ENCODE data around the gene UNC5CL.

UNC5CL gene, protein sequence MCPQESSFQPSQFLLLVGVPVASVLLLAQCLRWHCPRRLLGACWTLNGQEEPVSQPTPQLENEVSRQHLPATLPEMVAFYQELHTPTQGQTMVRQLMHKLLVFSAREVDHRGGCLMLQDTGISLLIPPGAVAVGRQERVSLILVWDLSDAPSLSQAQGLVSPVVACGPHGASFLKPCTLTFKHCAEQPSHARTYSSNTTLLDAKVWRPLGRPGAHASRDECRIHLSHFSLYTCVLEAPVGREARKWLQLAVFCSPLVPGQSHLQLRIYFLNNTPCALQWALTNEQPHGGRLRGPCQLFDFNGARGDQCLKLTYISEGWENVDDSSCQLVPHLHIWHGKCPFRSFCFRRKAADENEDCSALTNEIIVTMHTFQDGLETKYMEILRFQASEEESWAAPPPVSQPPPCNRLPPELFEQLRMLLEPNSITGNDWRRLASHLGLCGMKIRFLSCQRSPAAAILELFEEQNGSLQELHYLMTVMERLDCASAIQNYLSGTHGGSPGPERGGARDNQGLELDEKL

DNA sequence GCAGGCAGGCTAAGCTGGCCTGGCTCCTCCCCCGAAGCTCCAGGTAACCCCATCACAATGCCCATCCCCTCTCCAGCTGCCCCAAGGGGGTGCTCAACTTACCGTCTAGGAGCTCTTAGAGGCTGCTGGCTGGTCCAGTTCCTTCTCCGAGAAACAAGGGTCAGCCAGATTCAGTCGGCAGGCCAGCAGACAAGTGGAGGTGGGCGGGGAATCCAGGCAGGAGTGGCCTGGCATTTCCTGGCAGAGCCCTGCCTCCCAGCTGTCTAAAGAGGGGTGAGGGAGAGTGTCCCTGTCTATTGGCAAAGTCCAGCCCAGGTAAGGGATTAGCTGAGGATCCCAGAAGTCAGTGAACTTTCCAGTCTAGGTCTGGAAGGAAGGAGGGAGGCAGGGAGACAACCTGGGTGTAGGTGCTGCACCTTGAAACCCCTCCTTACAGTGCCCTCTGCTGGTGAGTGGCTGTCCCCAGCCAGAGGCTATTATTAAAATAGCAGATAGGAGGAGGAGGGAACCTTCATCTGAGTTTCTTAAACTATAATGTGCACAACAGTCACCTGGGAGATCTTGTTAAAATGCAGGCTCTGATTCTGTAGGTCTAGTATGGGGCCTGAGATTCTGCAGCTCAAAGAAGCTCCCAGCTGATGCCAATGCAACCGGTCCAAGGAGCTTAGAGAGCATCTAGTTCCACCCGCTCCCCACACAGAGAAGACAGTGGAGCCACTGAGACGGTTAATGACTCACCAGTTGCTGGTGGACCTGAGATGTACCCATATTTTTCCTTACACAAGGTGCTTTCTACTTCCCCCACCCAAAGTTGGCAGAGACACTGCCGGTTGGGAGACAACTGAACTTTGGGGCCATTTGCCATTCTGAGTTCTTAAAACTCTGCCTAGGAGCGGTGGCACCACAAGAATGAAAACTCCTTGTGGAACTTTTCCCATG lies at the start of gene UNC5CL:
Gene UNC5CL (minus strand): TSS at position 162 of the 939 bp plus-strand sequence. CDS start 4,147 bp downstream, outside the sequence.
- no peak for DNase-seq (ENCODE audit: low read depth, low spot score)

DNA sequence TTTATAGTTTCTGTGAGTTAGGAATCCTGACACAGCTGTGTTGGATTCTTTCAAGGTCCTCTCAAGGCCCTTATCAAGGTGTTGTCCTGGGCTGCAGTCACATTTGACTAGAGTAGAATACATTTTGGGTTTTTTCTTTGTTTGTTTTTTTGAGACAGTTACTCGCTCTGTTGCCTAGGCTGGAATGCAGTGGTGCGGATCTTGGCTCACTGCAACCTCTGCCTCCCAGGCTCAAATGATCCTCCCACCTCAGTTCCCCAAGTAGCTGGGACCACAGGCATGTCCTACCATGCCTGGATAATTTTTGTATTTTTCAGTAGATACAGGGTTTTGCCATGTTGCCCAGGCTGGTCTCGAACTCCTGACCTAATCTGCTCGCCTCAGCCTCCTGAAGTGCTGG lies 49.4 kb upstream of the UNC5CL start:
- no peak for DNase-seq (ENCODE audit: low read depth, low spot score)

DNA sequence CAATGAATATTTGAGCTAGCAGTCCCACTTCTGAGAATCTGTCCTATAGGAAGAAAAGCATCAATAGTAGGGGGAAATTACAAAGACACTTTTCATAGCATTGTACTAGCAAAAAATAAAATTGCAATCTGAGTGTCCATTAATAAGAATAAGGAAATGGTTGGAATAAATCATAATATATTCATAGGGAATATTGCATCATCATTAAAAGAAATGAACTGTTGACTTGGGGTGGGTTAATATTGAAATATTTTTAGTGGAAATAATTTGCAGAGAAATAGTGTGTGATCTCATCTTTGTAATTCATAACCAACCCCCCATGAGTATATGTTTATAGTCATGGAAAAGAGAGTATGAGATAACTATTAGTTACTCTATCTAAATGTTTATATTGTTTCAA lies 46.2 kb upstream of the UNC5CL start:
- no peak for DNase-seq (ENCODE audit: low read depth, low spot score)

DNA sequence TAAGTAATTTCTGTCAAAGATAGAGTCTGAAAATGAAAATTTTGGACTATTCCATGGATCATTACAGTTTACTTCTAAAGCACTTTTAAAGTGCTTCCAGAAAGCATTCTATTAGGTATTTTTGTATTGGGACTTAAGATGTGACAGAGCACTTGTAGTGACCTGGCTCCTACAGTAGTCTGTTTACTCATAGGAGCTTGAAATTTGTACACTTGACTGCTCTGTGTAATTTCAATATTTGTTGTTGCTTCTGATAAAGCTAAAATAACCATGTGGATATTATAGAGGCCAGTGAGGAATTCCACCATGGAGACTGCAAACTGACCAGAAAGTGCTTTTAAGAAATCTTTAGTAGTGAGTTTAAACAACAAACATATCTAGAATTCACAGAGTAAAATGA lies 44.1 kb upstream of the UNC5CL start:
- no peak for DNase-seq (ENCODE audit: low read depth, low spot score)

DNA sequence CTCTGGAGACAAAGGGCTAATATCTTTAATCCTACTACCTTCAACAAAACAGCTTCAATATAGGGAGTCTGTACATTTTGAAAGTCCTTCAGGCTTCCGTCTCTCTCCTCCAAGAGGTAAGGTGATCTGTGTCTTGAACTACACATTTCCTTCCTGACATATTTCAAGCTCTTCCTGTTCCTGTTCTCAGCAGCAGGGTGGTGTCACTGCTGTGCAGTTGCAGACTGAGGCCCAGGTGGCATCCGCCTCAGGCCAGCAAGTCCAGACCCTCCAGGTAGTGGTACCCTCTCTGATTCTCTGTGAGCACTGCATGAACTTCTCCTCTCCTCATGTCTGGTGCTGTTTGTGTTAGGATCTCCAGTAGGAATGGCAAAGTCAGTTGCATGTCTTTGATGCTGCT lies 41.6 kb upstream of the UNC5CL start:
- DNase-seq (ENCODE audit: low read depth, low spot score) = no peak

DNA sequence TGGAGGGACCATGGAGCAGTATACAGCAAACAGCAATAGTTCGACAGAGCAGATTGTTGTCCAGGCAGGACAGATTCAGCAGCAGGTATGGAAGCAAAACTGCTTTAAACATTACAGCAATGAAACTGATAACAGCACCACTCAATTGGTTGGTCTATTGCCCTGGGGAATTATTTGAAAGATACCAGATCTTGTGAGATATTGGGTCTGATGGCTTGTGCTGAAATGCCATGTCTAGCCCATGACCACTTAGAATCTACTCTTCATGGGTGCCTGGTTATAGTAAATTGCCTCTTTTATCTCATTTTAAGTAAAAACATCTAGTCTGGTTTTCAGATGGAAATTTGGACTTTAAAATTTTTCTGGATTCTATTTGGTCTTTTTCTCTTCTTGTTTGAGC lies 40.1 kb upstream of the UNC5CL start:
- DNase-seq (ENCODE audit: low read depth, low spot score) = no peak

DNA sequence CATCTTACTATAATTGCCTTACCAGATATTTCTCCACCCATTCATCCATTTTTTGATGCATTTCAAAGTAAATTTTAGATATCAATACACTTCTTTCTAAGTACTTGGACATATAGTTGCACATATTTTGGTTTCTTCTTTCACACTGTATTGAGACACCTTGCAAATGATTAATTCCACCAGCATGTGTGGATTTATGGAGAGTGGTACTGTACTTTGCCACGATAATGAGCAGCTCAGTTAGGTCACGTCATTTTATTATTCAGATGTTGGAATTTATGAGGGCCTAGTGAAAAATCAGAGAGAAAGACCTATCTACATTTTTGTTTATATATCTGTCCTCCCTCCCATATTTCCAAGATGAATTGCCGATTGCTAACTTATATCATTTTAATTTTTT lies 39.1 kb upstream of the UNC5CL start:
- no peak for DNase-seq (ENCODE audit: low read depth, low spot score)

DNA sequence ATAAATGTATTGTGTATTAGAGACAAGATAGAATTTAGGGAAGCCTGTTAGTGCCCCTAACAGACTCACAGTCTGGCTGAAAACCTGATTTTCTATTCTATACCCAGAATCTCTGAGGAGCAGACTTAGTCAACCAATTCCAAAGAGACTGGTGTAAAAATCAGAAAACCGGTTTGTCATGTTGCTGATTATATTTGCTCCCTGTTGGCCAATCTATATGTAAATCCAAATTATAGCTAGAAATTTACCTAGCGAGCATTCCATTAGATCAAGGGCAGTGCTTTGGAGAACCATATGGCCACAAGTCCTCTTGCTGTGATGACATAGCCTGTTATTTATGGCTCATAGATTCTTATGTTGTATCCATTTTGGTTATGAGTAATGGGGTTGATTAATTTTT lies 38.5 kb upstream of the UNC5CL start:
- no peak for DNase-seq (ENCODE audit: low read depth, low spot score)

DNA sequence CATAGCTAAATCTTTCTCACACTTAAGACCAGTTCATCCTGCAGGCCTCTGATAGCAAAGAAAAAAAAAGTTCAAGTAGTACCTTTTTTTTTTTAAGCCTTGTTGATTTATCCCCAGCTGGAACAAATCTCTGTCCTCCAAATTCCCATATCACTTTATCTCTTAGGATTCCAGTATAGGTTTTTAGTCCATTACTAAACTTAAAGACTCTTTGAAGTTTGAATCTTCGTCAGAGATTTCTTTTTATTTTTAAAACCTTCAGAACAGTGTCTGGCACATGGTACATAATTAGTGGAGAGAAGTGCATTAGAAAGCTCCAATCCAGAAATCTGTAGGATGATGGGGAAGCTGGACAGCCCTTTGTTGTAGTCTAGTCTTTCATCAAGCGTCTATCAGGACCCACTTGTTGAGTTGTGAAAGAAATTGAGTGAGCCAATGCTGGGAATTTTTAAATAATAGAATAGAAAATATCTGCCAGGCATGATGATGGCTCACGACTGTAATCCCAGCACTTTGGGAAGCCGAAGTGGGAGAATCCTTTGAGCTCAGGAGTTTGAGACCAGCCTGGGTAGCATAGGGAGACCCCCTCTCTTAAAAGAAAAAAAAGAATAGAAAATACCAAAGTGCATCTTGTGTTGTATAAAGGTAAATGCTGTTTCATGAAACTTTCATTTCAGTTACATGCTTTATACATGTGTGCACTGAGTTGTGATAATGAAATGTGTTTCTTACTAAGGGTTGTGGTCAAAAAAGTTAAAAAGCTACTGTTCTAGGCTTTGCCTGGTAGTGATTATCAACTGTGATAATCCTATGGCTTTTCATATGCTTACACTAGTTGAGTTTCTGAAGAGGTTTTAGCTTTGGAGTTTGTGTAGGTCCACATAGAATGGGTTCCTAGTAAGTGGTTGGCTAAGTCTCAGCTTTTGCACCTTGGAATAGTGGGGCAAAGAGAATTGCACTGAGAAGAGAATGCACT lies 36.9 kb upstream of the UNC5CL start:
- DNase-seq (ENCODE audit: low read depth, low spot score) = no peak

DNA sequence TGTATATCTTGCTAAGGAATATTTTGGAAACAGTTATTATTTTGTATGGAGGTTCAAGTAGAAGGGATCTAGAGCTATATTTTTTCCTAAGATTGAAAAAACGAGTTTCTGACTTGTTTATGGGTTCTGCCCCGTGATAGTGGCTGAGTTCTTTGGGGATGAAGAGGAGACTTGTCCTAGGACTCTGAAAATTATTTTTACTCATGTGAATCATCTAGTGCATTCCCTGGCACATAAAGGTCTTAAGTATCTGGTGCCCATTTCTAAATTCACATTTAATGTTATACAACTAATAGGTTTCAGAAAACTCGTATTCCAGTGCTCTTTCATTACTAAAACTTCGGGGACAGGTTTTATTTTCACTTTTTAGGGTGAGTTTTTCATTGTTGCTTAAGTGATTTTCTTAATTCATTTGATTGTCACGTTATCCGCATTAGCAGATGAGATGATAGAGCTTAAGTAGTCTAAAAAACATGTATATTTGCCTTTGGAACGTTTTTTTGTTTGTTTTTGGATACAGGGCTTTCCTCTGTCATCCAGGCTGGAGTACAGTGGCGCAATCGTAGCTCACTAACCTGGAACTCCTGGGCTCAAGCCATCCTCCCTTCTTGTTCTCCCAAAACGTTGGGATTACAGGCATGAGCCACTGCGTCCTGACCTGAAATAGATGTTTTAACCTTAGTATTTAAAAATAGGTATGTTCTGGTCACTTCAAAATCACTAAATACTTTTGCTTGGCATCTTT lies 35.8 kb upstream of the UNC5CL start:
- no peak for DNase-seq (ENCODE audit: low read depth, low spot score)

DNA sequence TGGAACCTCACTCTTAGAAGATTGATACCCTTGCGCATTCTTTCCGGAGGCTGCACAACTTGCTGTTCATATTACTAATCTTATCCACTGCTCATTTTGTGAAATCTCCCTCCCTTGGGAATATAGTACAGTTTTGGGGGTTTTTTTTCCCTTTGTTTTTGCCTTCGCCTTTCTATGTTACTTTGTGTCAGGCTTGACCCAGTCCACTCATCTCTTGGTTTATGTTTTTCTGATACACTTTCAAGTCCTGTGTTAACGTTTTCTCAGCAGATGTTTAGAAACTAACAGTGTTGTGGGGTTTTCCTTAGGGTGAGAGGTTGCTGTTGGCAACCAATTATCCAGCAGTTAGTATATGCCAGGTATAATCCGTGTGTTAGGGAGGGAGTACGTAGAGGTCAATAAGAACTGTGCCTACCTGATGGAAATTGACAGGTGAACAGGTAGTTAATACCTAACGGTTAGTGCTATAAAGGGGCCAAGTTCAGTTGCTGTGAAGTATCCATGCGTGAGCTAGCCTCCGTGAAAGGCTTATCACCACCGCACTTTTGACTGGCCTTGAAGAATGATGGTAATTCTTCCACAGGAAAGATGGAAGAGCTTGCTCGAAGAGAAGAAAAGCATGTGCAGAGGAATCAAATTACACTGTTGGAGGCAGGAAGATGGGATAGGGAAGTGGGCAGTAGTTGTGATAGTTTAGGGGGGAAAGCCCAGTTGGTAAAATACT lies 35.1 kb upstream of the UNC5CL start:
- no peak for DNase-seq (ENCODE audit: low read depth, low spot score)

DNA sequence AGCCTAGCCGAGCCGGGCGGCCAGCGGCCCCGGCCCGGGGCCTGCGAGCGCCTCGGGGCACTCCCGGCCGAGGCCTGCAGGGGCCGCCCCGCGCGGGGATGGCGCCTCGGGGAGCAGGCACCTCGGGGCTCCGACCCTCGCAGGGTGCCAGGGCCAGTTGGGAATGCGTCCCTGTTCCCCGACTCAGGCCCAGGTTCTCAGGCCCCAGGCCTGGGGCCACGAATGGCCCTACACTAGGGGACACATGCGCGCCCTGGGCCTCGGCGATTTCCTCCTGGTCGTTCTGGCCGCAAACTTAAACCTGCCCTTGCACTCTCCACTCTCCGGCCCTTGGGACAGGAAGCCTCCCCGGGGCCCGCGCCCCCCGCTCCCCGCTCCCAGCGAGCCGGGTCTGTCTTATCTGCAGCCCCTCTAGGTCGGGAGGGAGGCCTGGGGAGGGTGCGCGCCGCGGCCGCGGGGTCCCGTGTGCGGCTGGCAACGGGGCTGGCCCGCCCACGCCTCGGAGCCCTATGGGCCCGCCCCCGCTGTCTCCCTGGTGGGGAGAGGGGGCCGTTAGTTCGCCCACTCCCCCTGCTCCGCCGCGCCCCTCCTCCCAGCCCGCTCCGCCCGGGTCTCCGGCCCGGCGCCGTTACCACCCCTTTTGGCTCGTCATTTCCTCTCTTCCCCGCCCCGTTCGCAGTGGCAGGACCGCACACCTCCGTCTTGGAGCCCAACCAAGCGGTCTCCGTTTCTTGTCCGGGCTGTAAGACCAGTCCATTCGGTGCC lies 34.4 kb upstream of the UNC5CL start:
- DNase-seq (ENCODE audit: low read depth, low spot score) = no peak

DNA sequence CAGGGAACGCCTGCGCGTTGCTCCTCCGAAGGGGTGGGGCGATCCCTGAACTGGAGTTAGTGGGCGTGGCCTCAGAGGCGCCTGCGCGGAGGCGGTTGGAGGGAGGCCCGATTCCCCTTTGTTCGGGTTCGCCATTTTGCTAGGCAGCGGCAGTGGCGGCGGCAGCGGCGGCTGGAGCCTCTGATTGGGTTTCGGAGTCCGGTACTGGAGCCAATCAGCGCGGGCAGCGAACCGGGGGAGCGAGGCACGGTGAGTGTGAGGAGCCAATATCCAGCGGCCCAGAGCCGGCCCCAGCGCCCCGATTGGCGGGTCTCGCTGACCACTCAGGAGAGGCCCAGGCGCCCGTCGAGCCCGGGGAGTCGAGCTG lies 33.8 kb upstream of the UNC5CL start, which contains the start of gene NFYA:
Gene NFYA (plus strand): TSS at position 139 of the 367 bp plus-strand sequence. CDS start 6,116 bp downstream, outside the sequence.
- no peak for DNase-seq (ENCODE audit: low read depth, low spot score)

DNA sequence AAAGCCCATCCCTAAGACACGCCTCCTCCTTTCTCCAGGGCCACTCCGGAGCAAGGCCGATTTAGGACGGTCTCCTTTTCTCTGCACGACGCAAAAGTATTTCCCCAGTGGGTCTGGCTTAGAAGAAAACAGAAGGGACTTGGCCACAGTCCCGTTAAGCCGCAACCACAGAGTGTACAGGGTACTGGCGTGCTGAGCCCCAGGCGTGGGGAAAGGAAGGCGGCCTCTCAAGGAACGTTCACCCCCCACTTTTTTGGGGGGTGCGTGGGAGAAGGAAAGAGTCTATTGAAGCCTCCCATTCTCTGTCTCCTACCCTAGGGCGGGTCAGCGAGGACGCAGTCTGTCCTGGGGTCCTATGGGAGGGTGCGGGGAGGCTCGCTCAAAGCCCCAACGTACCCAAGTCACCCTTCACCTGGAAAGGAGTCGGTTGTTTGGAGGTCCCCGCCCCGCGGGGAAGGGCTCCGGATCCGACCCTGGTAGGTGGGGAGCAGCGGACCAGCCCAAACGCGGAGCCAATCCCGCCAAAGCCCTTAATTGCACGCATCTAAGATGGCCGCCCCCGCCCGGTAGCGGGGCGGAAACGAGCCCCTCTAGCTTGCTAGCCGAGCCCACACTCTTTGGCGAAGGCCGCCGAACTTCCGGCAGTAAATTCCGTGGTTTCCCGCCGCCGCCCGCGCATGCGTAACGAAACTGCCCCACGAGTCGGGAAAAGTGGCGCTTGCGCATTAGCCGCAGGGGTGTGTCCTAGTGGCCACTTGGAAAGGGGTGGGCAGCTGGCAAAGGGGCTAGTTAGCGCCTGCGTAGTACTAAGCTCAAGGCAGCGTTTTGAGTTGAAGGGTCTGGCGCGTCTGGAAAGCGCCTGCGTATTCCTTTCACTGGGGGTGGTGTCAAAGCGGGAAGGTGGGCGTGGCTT lies 33.2 kb upstream of the UNC5CL start, which contains the start of gene OARD1:
Gene OARD1 (minus strand): TSS at position 434 of the 913 bp plus-strand sequence. CDS start 722 bp downstream, outside the sequence.
- DNase-seq (ENCODE audit: low read depth, low spot score) = peak; percentile 100

DNA sequence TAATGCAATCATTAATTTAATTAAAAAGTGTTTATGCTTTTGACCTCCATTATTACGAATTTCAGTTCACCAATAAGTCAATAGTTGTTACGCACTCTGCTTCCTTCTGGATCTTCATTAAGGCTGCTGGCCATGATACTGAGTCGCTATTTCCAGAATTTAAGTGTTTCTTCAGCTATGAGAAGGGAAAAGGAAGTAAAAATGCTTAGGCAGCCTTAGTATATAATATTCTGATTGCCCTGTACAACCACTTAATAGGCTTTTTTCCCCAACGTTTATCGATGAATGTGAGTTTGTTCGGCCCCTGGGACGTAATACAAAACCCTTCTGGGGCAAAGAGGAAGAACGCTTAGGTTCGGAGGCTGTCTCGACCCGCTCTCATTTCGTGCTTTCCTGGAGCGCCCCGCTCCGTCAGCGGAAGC lies 32.5 kb upstream of the UNC5CL start:
- DNase-seq (ENCODE audit: low read depth, low spot score) = no peak

DNA sequence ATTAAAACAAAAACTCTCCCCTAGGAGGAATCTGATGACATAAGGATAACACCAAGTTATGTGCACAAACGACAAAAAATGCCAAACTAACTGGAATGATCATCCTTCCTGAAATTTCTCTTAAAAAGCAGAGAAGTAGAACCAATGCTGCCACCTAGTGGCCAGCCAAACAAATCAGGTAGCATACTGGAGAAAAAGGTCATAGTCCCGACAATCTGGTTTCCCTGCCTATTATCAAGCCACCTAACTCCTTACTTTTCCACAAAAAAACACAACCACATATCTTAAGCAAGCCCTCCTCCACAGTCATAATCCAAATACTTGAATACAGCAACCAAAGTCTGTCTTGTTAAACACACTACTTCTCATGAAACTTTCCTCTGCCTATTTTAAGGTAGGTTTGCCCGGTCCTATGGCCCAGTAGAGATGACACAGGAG lies 27.9 kb upstream of the UNC5CL start:
- peak; percentile 27 for DNase-seq (ENCODE audit: low read depth, low spot score)

DNA sequence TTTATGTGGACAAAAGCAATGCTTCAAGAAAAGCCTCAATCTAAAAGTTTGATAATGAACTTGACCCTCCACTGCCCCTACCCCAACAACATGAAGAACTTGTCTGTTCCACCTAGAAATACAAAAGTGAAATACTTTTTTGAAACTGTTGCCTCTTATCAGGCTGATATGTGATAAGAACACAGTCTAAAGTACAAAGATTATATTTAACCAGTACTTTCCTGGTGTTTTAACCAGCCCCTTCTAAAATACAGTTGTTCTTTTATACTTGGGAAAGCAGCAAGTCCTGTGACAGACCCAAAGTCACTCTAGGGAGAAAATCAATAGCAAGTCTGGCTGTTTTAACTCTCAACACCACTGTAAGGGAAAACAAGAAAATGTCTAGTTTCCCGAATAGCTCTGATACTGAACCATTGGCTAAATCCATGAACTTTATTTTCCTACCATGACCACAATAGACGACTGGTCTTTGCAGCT lies 26.6 kb upstream of the UNC5CL start:
- DNase-seq (ENCODE audit: low read depth, low spot score) = no peak
